SK-N-MC (cell line): Measurements from ENCODE around the gene DHRS13.

Experiments
- EZH2 ChIP-seq: fragments of 200-600 bp; sonication (generic); IDR thresholded peaks from one replicate; pipeline ENCODE4 v1.6.1; 2017; ENCODE audit warnings: antibody characterized with exemption
- POLR2AphosphoS5 ChIP-seq: IDR thresholded peaks from 2 replicates; pipeline ENCODE4 v1.6.1; 2012; ENCODE audit warnings: mild to moderate bottlenecking, low read depth, low read length, borderline replicate concordance

DNA sequence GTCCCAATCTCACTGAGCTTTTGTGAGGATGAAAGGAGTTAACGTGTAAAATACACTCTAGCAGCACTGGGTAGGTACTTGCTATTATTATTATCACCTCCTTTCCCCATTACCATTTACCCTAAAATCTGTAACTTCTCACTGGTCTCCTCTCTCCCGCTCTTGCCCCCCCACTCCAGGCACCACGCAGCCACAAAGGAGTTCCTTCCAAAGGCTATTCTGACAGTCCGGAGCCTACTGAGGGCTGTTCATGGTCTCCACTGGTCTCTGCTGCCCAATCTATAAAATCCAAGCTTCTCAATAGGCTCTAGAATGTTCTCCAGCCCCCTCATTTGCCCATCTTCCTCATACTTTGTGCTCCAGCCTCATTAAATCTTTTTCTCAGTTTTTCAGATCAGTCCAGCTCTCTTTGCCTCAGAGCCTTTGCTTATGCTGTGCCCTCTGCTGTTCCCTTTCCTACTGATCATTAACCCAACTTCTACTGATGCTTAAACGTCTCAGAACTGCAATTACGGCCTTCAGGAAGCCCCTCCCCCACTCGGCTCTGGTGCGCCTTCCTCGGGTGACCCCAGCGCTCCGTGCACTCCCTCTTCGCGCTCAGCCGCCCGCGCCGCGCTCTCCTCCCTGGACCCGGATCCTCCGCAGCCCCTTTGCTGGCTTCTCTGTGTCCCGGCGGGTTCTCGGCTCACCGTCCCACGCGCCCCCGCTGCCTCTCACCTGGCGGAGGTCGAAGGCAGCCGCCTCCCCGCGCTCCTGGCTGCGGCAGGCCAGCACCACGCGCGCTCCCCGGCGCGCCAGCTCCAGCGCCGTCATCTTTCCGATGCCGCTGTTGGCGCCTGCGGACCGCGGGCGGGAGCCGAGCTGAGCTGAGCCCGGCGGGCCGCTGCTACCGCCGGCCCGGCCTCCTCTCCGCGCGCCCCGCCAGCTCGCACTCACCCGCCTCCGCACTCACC lies 737 bp downstream of the DHRS13 start:
- TF ChIP-seq EZH2 (no peak), POLR2AphosphoS5 (0 out of 2 replicates have a peak, but pooled peaks have one; percentile 8)
